K562 (cell line): ENCODE measurements around the gene AASDH. TPM values are rescaled to one million over a fixed set of nuclear protein-coding genes. Genes with fewer than 3 reads are reported as not detected.
A peak's percentile ranks its signal among the peaks of the same experiment; 100 is the strongest.

Experiments
- ELK3 ChIP-seq: fragments of 450-650 bp; formaldehyde crosslinking; IDR thresholded peaks from 2 replicates; pipeline ENCODE4 v1.4.0; 2020; ENCODE audit warnings: mild to moderate bottlenecking
- EP300 ChIP-seq: IDR thresholded peaks from 2 replicates; pipeline ENCODE4 v1.6.1; 2012; ENCODE audit warnings: low read length, improper control_type of control experiment
- GATAD2B ChIP-seq: fragments of 450-650 bp; IDR thresholded peaks from 2 replicates; pipeline ENCODE4 v1.6.1; 2017; ENCODE audit warnings: mild to moderate bottlenecking, borderline replicate concordance
- HDAC3 ChIP-seq: fragments of 450-650 bp; IDR thresholded peaks from 2 replicates; pipeline ENCODE4 v1.6.1; 2018; ENCODE audit warnings: borderline replicate concordance, mild to moderate bottlenecking, moderate library complexity; ENCODE audit not compliant: partially characterized antibody
- KDM5B ChIP-seq: fragments of 200-600 bp; sonication (generic); IDR thresholded peaks from 2 replicates; pipeline ENCODE4 v1.6.1; 2012; ENCODE audit warnings: low read depth, mild to moderate bottlenecking, moderate library complexity, low read length, control low read depth, inconsistent platforms; ENCODE audit not compliant: insufficient replicate concordance
- LARP7 ChIP-seq: fragments of 450-650 bp; IDR thresholded peaks from 2 replicates; pipeline ENCODE4 v1.6.1; 2016
- MTA3 ChIP-seq: fragments of 450-650 bp; formaldehyde crosslinking; IDR thresholded peaks from 2 replicates; pipeline ENCODE4 v1.6.1; 2017; ENCODE audit warnings: mild to moderate bottlenecking, borderline replicate concordance
- NR2F6 ChIP-seq: fragments of 450-650 bp; formaldehyde crosslinking; IDR thresholded peaks from 2 replicates; pipeline ENCODE4 v1.4.0; 2020; ENCODE audit warnings: mild to moderate bottlenecking
- SAFB2 ChIP-seq: fragments of 200-400 bp; formaldehyde crosslinking; IDR thresholded peaks from 2 replicates; pipeline ENCODE4 v1.6.1; 2018; ENCODE audit warnings: borderline replicate concordance, low read length, low read depth, moderate library complexity; ENCODE audit not compliant: severe bottlenecking
- SMAD1 ChIP-seq: fragments of 150-350 bp; IDR thresholded peaks from 2 replicates; pipeline ENCODE4 v1.6.1; 2014; ENCODE audit warnings: low read length, low read depth; ENCODE audit not compliant: partially characterized antibody
- SMARCC2 ChIP-seq: fragments of 450-650 bp; IDR thresholded peaks from 2 replicates; pipeline ENCODE4 v1.6.1; 2017; ENCODE audit warnings: antibody characterized with exemption, moderate library complexity, mild to moderate bottlenecking, low read depth
- SMC3 ChIP-seq: conservative IDR thresholded peaks from 2 replicates; pipeline ENCODE4 v1.6.1; 2011; ENCODE audit warnings: low read depth, low read length, improper control_type of control experiment; ENCODE audit not compliant: insufficient read depth
- XRCC4 ChIP-seq: IDR thresholded peaks from one replicate; pipeline ENCODE4 v1.6.1; 2011; ENCODE audit not compliant: insufficient read depth, insufficient read length; ENCODE audit errors: extremely low read depth
- ZNF217 ChIP-seq: sonication (generic); formaldehyde crosslinking; IDR thresholded peaks from 2 replicates; pipeline ENCODE4 v1.8.0; 2022; ENCODE audit warnings: mild to moderate bottlenecking, missing genetic modification reagents
- ZNF277 ChIP-seq: fragments of 250-450 bp; sonication (Bioruptor Pico); IDR thresholded peaks from 2 replicates; pipeline ENCODE4 v1.8.0; 2022; ENCODE audit warnings: inconsistent platforms, mild to moderate bottlenecking, moderate library complexity, borderline replicate concordance
- ZNF280A ChIP-seq: fragments of 450-650 bp; IDR thresholded peaks from 2 replicates; pipeline ENCODE4 v1.6.1; 2018; ENCODE audit warnings: mild to moderate bottlenecking, low read depth; ENCODE audit not compliant: partially characterized antibody
- ZNF354B ChIP-seq: fragments of 250-450 bp; sonication (Bioruptor Pico); IDR thresholded peaks from 2 replicates; pipeline ENCODE4 v1.4.0; 2020
- polyA plus RNA-seq, 8 experiments: library from polyadenylated mRNA; depleted of rRNA in 4 of 8; stranded (reverse) in 5 of 8; unstranded in 3 of 8; fragments of >200 nt; fragmentation: Nextera tagmentation in 2 of 8; fragmentation: Illumina TruSeq in 1 of 8; extraction: Ambion mirVana in 2 of 8; extraction: Trizol in 1 of 8; gene quantifications; 2 replicates each; pipeline versions ENCODE4 v1.2.1 to v1.2.3, GENCODE V29; 2011 to 2014; ENCODE audit warnings: inconsistent platforms in 1 of 8, missing spikeins in 1 of 8
- total RNA-seq, 7 experiments: library from RNA; depleted of rRNA in 6 of 7; stranded (reverse); fragments of >200 nt in 6 of 7; fragmentation: Illumina TruSeq in 2 of 7; extraction: Trizol in 2 of 7; gene quantifications; 2 replicates each; pipeline versions ENCODE4 v1.2.1 to v1.2.3, GENCODE V29; 2011 to 2021; ENCODE audit warnings: low replicate concordance in 1 of 7
- TF ChIP-seq, protein P1 (sequence below): fragments of 450-650 bp; IDR thresholded peaks from 2 replicates; pipeline ENCODE4 v1.6.1; 2016; ENCODE audit warnings: low read depth, mild to moderate bottlenecking, moderate library complexity
- TF ChIP-seq, protein P2 (sequence below): fragments of 450-650 bp; IDR thresholded peaks from 2 replicates; pipeline ENCODE4 v1.6.1; 2016; ENCODE audit warnings: antibody characterized with exemption
- TF ChIP-seq, protein P3 (sequence below): fragments of 250-450 bp; sonication (Bioruptor Pico); IDR thresholded peaks from 2 replicates; pipeline ENCODE4 v1.6.1; 2021; ENCODE audit warnings: mild to moderate bottlenecking

AASDH gene
- total and polyA plus RNA-seq, 9 of the 15 experiments (the other 6 are each of a cell fraction or from before 2014, with no cell fraction given): 8.6 to 29.7 (median 13.7) TPM

- TF ChIP-seq SMARCC2 (no peak; the same call in 1 of the 2 replicates), SMC3 (no peak), MTA3 (peak; percentile 76; the same call in 1 of the 2 replicates), ZNF217 (CRISPR knock-in tag) (no peak), ELK3 (CRISPR knock-in tag) (no peak), NR2F6 (CRISPR knock-in tag) (0 out of 2 replicates have a peak, but pooled peaks have one; percentile 40), KDM5B (peak; percentile 87), ZNF277 (CRISPR knock-in tag) (no peak), ZNF354B (CRISPR knock-in tag) (no peak), EP300 (peak; percentile 51), ZNF280A (no peak), LARP7 (no peak), XRCC4 (no peak), SMAD1 (peak; percentile 20), SAFB2 (no peak), HDAC3 (peak; percentile 15), GATAD2B (0 out of 2 replicates have a peak, but pooled peaks have one; percentile 35)
- TF ChIP-seq, protein P1, sequence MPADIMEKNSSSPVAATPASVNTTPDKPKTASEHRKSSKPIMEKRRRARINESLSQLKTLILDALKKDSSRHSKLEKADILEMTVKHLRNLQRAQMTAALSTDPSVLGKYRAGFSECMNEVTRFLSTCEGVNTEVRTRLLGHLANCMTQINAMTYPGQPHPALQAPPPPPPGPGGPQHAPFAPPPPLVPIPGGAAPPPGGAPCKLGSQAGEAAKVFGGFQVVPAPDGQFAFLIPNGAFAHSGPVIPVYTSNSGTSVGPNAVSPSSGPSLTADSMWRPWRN: no peak
- TF ChIP-seq, protein P2, sequence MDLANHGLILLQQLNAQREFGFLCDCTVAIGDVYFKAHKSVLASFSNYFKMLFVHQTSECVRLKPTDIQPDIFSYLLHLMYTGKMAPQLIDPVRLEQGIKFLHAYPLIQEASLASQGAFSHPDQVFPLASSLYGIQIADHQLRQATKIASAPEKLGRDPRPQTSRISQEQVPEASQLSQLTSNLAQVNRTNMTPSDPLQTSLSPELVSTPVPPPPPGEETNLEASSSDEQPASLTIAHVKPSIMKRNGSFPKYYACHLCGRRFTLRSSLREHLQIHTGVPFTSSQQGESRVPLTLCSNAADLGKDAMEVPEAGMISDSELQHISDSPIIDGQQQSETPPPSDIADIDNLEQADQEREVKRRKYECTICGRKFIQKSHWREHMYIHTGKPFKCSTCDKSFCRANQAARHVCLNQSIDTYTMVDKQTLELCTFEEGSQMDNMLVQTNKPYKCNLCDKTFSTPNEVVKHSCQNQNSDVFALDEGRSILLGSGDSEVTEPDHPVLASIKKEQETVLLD: 0 out of 2 replicates have a peak, but pooled peaks have one; percentile 20
- TF ChIP-seq, protein P3, sequence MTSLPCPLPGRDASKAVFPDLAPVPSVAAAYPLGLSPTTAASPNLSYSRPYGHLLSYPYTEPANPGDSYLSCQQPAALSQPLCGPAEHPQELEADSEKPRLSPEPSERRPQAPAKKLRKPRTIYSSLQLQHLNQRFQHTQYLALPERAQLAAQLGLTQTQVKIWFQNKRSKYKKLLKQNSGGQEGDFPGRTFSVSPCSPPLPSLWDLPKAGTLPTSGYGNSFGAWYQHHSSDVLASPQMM (CRISPR knock-in tag): no peak
Measured at GRCh38 chr4:56387023-56388001, at the start of gene AASDH (continued).
